ENCODE data around the gene CCDC3. TPM values are rescaled to one million over a fixed set of nuclear protein-coding genes. Genes with fewer than 3 reads are reported as not detected.

CCDC3 gene
- total RNA-seq, 1 experiment from 2014 or later, result 0.42 TPM

DNA sequence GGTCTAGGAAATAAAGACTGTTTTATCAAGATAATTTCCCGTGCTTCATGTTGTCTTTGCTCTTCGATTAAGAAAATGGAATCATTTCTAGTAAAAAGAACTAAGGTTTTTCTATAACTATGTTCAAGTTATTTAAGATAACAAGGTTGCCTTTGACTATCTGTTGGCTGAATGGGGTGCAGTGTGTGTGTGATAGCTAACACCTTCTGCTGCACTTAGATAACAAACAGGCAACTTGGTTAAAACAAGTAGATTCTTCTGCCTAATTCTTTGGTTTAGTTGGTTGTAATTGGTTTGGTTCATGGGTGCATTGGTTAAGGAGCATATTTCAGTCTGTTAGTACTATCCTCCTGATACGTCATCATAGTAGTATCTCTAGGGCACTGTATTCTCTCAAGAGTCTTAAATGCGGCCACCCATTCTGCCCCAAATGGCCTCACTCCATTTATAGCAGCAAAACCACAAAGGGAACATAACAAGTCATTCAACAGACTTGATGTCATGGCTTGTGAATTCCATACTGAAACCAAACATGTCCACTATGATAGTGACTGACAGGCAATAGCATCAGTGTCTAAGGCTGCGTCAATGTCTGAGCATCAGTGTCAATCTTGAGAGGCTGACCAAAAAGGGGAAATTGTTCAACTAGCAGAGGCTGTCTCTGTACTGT, 55.7 kb downstream of the CCDC3 start:
- DNase-seq (ENCODE audit: low read depth, low spot score), result peak; percentile 53
- in situ Hi-C loops (cut with HindIII; ENCODE audit: low pct_unique_long_range_greater_than_20kb, low sequenced_read_pairs), result no loop called here

DNA sequence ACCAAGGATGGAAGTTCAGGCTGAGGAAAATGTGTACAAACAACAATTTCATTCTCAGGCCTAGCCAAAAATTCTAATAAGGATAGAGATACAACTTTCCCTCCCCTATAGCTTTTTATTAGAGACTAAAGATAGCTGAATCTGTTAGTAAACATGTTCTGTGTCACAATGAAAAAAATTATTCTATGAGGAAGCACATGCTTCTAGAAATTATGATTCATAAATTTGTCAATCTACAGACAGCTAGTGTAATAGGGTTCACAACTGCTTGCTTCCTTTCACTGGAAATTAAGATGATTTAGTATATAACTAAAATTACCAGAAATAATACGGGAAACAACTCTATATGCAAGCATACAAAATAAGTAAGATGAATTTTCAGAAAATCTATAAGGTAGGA, 56.6 kb downstream of the CCDC3 start:
- no peak for DNase-seq (ENCODE audit: low read depth, low spot score)
- in situ Hi-C loops (cut with HindIII; ENCODE audit: low pct_unique_long_range_greater_than_20kb, low sequenced_read_pairs), result no loop called here

DNA sequence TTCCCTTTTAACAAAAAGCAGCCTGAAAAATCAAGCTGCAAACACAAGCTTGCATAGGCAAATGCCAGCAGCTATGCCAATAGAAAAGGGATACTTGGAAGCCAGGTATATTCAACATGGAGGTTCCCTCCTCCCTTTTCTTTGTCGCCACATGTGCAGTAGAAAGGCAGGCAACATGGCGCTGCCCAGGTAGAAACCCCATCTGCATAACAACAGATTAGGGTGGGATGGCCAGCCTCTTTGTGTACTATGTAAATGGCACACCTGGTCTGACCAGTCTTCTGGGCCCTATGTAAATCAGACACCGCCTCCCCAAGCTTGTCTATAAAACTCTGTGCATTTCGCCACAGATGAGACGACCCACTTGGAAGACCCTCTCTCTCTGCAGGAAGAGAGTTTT, 58.1 kb downstream of the CCDC3 start:
- DNase-seq (ENCODE audit: low read depth, low spot score), result no peak
- in situ Hi-C loops (cut with HindIII; ENCODE audit: low pct_unique_long_range_greater_than_20kb, low sequenced_read_pairs), result no loop called here

DNA sequence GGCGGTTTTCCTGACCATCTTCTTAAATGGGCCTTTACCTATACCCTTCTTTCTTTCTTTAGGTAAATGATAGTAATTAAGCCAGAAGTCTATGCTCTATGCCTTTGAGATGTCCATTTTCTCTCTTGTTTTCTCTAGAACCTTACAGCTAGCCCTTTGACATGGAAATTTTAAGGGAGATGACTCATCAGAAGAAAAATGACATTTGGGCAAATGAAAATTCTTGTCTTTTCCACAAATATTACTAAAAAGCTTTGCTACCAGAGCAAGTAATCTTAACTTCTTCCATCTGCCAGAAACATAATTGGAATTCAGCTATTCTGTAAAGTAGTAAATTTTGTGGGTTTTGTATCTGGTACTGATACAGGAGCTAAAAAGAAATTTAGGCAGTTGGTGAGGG, 59.5 kb downstream of the CCDC3 start:
- in situ Hi-C loops (cut with HindIII; ENCODE audit: low pct_unique_long_range_greater_than_20kb, low sequenced_read_pairs), result no loop called here
- no peak for DNase-seq (ENCODE audit: low read depth, low spot score)

DNA sequence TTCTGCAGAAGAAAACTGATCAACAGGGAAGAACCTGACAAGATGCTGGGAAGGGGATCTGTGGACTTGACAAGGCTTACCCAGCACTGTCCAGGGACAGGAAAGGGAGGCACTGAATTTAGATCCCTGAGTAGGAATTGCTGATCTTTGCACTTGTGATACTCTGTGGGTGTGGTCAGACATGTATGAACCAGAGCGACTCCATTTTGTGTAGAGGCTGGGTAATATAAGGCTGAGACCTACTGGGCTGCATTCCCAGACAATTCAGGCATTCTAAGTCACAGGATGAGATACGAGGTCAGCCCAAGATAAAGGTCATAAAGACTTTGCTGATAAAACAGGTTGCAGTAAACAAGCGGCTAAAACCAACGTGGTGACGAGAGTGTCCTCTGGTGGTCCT, 60.7 kb downstream of the CCDC3 start:
- DNase-seq (ENCODE audit: low read depth, low spot score), result no peak

DNA sequence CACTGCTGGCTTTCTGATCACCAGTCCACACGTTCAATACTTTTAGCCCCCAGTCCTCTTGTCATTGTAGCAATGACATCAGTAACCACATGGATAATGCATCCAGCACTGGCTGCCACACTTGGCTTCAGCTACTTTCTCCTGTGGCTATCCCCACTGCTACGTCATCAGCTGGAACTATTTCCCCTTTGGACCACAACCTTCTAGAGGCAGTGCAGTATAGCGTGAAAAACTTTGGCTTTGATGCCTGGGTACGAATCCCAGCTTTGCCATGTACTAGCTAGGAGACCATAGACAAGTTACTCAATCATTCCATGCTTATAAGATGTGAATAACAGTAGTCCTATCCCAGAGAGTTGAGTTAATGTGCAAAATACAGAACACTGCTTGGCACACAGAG, 63.2 kb downstream of the CCDC3 start:
- in situ Hi-C loops (cut with HindIII; ENCODE audit: low pct_unique_long_range_greater_than_20kb, low sequenced_read_pairs), result no loop called here
- DNase-seq (ENCODE audit: low read depth, low spot score), result no peak

More for the DNA sequence above, 60.7 kb downstream of the CCDC3 start:
- in situ Hi-C loops (cut with HindIII; ENCODE audit: low pct_unique_long_range_greater_than_20kb, low sequenced_read_pairs), result no loop called here

DNA sequence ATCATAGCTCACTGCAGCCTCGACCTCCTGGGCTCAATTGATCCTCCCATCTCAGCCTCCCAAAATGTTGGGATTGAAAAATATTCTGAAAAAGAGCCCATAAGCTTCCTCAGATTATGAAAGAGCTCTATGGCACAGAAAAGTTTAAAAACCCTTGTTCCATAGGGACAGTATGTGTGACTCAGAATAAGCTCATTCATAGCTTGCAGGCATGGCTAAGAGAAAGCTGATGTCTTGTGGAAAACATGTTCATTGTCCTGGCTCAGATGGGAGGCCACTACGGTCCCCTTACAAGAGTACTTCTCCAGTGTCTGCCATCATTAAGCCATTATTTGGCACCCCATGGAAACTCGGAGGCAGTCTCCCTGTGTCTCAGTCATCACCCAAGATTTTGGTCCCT, 64.0 kb downstream of the CCDC3 start:
- in situ Hi-C loops (cut with HindIII; ENCODE audit: low pct_unique_long_range_greater_than_20kb, low sequenced_read_pairs), result no loop called here
- DNase-seq (ENCODE audit: low read depth, low spot score), result no peak

DNA sequence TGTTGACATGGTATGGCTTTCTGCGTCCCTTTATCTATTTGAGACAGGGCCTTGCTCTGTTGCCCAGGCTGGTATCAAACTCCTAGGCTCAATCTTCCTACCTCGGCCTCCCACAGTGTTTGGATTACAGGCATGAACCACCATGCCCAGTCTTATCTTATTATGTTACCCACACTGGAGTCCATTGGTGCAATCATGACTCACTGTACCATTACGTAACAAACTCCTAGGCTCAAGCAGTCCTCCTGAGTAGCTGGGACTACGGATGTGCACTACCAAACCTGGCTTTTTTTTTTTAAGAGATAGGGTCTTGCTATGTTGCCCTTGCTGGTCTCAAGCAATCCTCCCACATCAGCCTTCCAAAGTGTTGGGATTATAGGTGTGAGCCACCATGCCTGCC, 66.7 kb downstream of the CCDC3 start:
- DNase-seq (ENCODE audit: low read depth, low spot score), result no peak
- in situ Hi-C loops (cut with HindIII; ENCODE audit: low pct_unique_long_range_greater_than_20kb, low sequenced_read_pairs), result no loop called here

DNA sequence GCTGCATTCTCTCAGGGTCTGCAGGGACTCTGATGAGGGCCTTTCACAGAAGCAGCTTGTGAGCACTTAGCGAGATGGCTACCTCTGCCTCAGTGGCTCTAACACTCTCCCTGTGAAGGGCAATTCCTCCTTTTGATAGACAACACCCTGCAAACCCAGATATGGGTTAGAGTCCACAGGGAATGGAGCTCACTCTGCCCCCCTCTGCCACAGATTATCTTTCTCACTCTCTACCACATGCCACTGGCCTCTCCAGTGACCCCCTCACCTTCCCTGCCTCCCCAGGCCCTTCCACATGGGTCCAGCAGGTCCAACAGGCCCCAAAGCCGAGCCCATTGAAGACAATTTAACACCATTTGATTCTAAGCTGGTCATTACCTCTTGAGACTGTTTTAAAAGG, 72.1 kb downstream of the CCDC3 start:
- in situ Hi-C loops (cut with HindIII; ENCODE audit: low pct_unique_long_range_greater_than_20kb, low sequenced_read_pairs), result no loop called here
- DNase-seq (ENCODE audit: low read depth, low spot score), result no peak

DNA sequence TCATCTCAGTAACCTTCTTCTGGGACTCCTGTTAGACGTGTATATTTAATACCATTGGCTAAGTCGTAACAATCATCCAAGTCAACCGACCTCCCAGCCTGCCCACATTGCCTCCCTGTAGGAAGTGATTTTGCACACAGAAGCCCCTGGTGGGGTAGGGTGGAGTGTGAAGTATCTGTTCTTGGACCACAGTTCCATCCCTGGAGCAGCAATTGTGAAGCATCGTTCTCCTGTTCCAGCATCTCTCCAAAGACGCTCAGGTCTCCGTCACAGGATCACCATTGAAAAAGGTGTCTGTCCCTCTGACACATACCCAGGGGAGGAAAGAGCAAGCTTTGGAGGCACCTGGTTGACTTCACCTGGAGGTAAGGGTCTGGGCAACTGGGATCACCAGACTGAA, 72.9 kb downstream of the CCDC3 start:
- in situ Hi-C loops (cut with HindIII; ENCODE audit: low pct_unique_long_range_greater_than_20kb, low sequenced_read_pairs), result no loop called here
- DNase-seq (ENCODE audit: low read depth, low spot score), result no peak

DNA sequence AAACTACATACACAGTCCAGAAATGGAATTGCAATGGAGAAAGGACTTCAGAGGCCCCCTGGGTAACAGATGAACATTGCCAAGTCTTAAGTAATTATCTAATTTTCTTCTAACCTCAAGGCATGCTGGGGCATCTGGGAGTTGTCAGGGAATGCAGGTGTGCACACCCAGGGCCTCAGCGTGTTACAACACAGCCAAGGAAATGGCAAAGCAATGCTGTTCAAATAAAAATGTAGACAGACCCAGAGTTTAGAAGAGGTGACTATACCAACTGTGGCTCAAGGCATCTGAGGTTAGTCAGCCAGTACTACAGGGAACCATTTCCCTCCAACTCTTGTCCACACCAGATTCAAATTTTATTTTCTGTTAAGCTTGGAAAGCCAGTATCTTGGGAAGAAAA, 73.6 kb downstream of the CCDC3 start:
- in situ Hi-C loops (cut with HindIII; ENCODE audit: low pct_unique_long_range_greater_than_20kb, low sequenced_read_pairs), result no loop called here
- DNase-seq (ENCODE audit: low read depth, low spot score), result no peak

DNA sequence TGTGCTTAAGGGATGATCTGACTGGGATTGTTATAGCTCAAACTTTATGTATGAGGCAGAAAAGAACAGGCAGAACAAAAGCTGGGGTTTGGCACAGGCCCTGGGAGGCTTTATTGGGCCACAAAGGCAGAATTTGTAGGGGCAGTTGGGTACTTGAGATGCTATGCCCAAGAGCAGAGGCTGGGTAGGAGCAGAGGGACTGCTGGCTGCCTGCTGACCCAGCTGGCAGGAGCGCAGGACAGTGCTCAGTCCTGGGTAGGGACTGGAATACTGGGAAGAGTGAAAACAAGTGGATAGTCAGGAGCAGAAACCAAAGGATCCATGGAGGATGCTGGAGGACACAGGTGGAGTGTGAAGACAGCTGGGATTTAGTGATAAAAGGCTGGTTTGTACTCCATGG, 75.7 kb downstream of the CCDC3 start:
- no peak for DNase-seq (ENCODE audit: low read depth, low spot score)
- in situ Hi-C loops (cut with HindIII; ENCODE audit: low pct_unique_long_range_greater_than_20kb, low sequenced_read_pairs), result no loop called here

DNA sequence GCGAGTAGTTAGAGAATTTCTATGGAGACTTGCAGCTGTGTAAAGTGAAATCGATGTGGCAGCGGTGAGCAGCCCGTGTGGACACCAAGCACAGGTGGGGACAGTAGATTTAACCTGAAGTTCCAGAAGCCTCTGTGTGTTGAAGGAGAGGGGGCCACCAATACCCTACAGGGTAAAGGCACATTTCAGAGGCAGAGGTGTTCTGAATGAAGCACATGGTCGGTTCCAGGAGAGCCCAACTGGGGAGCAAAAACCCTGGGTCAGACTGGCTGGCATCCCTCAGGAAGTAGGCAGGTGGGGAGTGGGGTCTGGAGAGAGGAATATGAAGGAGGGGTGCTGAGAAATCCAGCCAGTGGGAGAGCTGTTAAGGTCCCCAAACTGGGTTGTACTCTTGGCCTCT, 76.6 kb downstream of the CCDC3 start:
- in situ Hi-C loops (cut with HindIII; ENCODE audit: low pct_unique_long_range_greater_than_20kb, low sequenced_read_pairs), result no loop called here
- no peak for DNase-seq (ENCODE audit: low read depth, low spot score)

DNA sequence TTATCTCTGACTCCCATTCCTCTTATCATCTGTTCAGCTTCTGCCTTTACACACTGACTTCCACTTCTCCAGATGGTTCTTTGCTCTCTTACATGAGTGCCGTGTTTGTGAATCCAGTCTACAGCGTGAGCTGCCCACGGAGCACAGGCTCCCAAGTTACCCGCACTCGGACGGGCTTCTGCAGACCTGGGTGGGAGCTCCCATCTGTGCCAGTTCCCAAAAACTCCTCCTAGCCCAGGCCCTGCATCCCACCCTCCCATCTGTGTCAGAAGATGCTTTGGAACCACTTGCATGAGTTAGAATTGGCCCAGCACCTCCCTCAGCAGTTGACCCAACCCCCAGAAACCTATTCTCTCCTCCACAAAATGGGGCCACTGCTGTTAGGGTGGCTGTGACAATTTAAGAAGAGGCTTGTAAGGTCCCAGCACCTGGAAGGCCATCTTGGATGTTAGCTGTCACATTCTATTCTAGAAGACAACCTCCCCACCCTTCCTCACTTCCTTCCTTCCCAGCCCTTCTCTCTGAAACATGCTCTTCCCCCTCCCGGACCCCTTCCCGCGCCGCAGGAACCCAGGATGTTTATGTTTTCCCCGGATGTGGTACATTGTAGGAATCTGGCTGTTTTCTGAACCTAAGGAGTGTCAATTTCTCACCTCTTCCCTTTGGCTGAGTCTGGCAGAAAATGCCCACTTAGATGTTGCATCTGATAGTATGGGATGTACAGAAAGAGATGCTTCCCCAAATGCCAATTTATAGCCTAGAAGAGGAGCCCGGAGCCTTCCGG, 79.2 kb downstream of the CCDC3 start:
- in situ Hi-C loops (cut with HindIII; ENCODE audit: low pct_unique_long_range_greater_than_20kb, low sequenced_read_pairs), result no loop called here
- DNase-seq (ENCODE audit: low read depth, low spot score), result no peak

DNA sequence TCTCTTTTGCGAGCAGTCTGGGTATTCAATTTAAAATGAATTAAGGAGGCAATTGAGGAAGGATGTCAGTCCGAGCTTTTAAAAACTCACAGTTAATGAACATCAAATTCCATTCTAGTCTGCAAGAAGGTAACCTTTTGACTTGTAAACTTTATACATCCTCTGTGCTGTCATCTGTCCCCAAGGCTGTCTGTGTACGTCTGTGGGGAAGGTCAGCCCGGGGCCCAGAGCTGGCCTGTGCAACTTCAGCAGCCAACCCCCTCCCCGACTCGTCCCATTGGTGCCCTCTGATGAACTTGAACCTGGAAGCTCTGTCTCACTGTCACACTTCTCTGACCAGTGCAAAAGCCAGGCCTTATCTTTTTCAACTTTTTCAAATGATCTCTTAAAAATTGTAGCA, 80.3 kb downstream of the CCDC3 start:
- in situ Hi-C loops (cut with HindIII; ENCODE audit: low pct_unique_long_range_greater_than_20kb, low sequenced_read_pairs), result no loop called here
- no peak for DNase-seq (ENCODE audit: low read depth, low spot score)

DNA sequence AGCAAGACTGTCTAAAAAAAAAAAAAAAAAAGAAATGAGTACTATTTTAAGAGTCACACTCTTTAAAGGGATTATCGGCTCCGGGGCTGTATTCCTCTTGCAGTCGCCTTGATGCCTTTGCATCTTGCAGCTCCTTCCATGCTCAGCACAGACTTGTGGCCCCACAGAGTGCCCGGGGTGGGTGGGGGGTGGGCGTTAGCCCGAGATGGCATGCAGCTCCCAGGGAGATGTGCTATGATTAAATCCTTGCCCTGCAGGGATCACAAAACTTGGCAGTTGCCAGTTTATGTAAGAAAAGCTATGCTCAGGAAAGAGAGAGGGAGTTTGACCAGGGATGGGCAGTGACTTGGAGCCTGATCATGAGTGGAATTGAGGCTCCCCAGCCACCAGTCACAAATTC, 81.9 kb downstream of the CCDC3 start:
- in situ Hi-C loops (cut with HindIII; ENCODE audit: low pct_unique_long_range_greater_than_20kb, low sequenced_read_pairs), result no loop called here

DNA sequence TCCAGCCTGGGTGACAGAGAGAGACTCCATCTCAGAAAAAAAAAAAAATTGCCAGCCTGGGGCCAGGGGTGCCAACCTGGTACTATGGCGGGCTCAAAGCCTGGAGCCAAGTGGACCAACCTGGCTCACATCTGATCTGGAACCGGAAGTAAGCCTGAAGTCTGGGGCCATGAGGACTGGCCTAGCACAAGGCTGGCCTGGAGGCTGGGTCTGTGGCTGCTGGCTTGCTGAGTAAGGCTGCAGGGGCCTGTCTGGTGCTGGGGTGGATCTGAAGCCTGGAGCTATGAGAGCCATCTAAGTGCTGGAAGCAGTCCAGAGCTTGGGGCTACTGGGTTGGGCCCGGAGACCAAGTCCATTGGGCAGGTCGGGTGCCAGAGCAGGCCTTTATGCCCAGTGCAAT, 84.9 kb downstream of the CCDC3 start:
- in situ Hi-C loops (cut with HindIII; ENCODE audit: low pct_unique_long_range_greater_than_20kb, low sequenced_read_pairs), result no loop called here
- DNase-seq (ENCODE audit: low read depth, low spot score), result no peak

More for the DNA sequence above, 81.9 kb downstream of the CCDC3 start:
- DNase-seq (ENCODE audit: low read depth, low spot score), result no peak

DNA sequence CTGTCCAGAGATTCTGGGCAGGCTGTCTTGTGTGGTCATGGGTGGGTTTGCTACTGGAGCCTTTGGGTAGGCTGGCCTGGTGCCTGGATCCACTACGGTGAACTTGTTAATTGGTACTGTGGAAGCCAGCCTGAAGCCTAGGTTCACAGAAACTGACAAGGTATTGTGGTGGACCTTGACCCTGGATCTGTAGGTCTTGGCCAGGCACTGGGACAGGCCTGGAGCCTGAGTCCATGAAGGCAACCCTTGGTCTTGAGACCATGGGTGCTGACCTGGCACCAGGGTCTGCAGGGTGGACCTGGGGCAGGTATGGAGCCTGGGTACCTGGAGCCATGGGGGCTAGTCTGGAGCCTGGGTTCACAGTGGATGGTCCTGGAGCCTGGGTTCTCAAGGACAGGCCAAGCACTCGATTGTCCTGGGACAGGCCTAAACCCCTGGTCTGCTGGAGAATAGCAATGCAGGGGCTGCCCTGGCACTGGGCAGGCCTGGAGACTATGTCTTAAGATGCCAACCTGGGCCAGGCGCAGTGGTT, 85.8 kb downstream of the CCDC3 start:
- DNase-seq (ENCODE audit: low read depth, low spot score), result no peak
- in situ Hi-C loops (cut with HindIII; ENCODE audit: low pct_unique_long_range_greater_than_20kb, low sequenced_read_pairs), result no loop called here

DNA sequence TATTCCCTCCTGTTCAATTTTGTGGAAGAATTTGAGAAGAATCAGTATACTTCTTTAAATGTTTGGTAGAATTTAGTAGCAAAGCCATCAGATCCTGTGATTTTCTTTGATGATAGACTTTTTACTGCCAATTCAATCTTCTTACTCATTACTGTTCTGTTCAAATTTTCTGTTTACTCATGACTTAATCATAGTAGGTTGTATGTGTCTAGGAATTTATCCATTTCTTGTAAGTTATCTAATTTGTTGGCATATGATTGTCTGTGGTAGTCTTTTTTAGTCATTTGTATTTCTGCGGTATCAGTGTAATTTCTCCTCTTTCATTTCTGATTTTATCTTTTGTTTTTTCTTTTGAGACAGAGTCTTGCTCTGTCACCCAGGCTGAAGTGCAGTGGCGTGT, 87.4 kb downstream of the CCDC3 start:
- no peak for DNase-seq (ENCODE audit: low read depth, low spot score)
- in situ Hi-C loops (cut with HindIII; ENCODE audit: low pct_unique_long_range_greater_than_20kb, low sequenced_read_pairs), result no loop called here
